ENCODE measurements around the gene MYOCOS.
"Not testable (repeated sequence)": the region's sequence is repeated elsewhere in the genome, so short reads cannot be mapped to it uniquely, and the experiment has no call there.

MYOCOS gene

GRCh38 chr1:171641076-171641864 lies 19.2 kb downstream of the MYOCOS start:
- Mint-ChIP-seq H3K4me1 (ENCODE audit: low read depth) (peaks cover 5% of the 10 kb centered on the region), H3K27ac (no peak overlapping the region), H3K36me3 (ENCODE audit: low read depth) (no peaks in the 10 kb centered on the region), H3K27me3 (ENCODE audit: low read depth) (peaks cover 5% of the 10 kb centered on the region), H3K4me3 (no peak overlapping the region), H3K9me3 (no peaks in the 10 kb centered on the region)

- Mint-ChIP-seq H3K27ac (no peak overlapping the region), H3K27me3 (ENCODE audit: low read depth) (peaks cover 5% of the 10 kb centered on the region), H3K36me3 (ENCODE audit: low read depth) (no peaks in the 10 kb centered on the region), H3K9me3 (no peaks in the 10 kb centered on the region), H3K4me3 (no peak overlapping the region), H3K4me1 (ENCODE audit: low read depth) (peaks cover 5% of the 10 kb centered on the region)
Observed at GRCh38 chr1:171642197-171642596, 20.2 kb downstream of the MYOCOS start.

GRCh38 chr1:171643156-171643555 lies 21.1 kb downstream of the MYOCOS start:
- Mint-ChIP-seq H3K36me3 (ENCODE audit: low read depth) (no peaks in the 10 kb centered on the region), H3K9me3 (no peaks in the 10 kb centered on the region), H3K4me1 (ENCODE audit: low read depth) (peaks cover 5% of the 10 kb centered on the region), H3K27me3 (ENCODE audit: low read depth) (peaks cover 5% of the 10 kb centered on the region), H3K27ac (no peak overlapping the region), H3K4me3 (no peak overlapping the region)

- Mint-ChIP-seq H3K36me3 (ENCODE audit: low read depth) (no peaks in the 10 kb centered on the region), H3K9me3 (no peaks in the 10 kb centered on the region), H3K27me3 (ENCODE audit: low read depth) (peaks cover 6% of the 10 kb centered on the region), H3K27ac (no peak overlapping the region), H3K4me3 (no peak overlapping the region), H3K4me1 (ENCODE audit: low read depth) (peaks cover 5% of the 10 kb centered on the region)
Observed at GRCh38 chr1:171644805-171645483, 22.9 kb downstream of the MYOCOS start.

- Mint-ChIP-seq H3K36me3 (ENCODE audit: low read depth) (no peaks in the 10 kb centered on the region), H3K4me3 (no peak overlapping the region), H3K27me3 (ENCODE audit: low read depth) (peaks cover 10% of the 10 kb centered on the region)
Observed at GRCh38 chr1:171645553-171646248, 23.7 kb downstream of the MYOCOS start.

GRCh38 chr1:171646249-171646560 lies 24.2 kb downstream of the MYOCOS start:
- H3K27ac Mint-ChIP-seq: no peak overlapping the region
- H3K36me3 Mint-ChIP-seq (ENCODE audit: low read depth): no peaks in the 10 kb centered on the region
- peaks cover 5% of the 10 kb centered on the region for H3K4me1 Mint-ChIP-seq (ENCODE audit: low read depth)
- no peaks in the 10 kb centered on the region for H3K9me3 Mint-ChIP-seq
- H3K27me3 Mint-ChIP-seq (ENCODE audit: low read depth): peaks cover 15% of the 10 kb centered on the region
- no peak overlapping the region for H3K4me3 Mint-ChIP-seq

More at GRCh38 chr1:171645553-171646248, 23.7 kb downstream of the MYOCOS start:
- Mint-ChIP-seq H3K4me1 (ENCODE audit: low read depth) (peaks cover 5% of the 10 kb centered on the region), H3K9me3 (no peaks in the 10 kb centered on the region), H3K27ac (no peak overlapping the region)

- Mint-ChIP-seq H3K4me3 (no peak within 1 kb of the TSS), H3K9me3 (no peaks in the 10 kb centered on the region), H3K4me1 (ENCODE audit: low read depth) (peaks cover 6% of the 10 kb centered on the region), H3K27me3 (ENCODE audit: low read depth) (peaks cover 30% of the 10 kb centered on the region), H3K36me3 (ENCODE audit: low read depth) (no peaks in the 10 kb centered on the region), H3K27ac (no peak within 1 kb of the TSS)
Observed at GRCh38 chr1:171652234-171652822, 30.3 kb downstream of the MYOCOS start, which contains the start of gene MYOC. Gene MYOC, minus strand, starts transcription at chr1:171652688. Its CDS starts 77 bp downstream, at chr1:171652611.

GRCh38 chr1:171653796-171654195 lies 31.8 kb downstream of the MYOCOS start:
- Mint-ChIP-seq H3K9me3 (no peaks in the 10 kb centered on the region), H3K36me3 (ENCODE audit: low read depth) (no peaks in the 10 kb centered on the region), H3K4me3 (no peak overlapping the region), H3K27me3 (ENCODE audit: low read depth) (peaks cover 34% of the 10 kb centered on the region), H3K4me1 (ENCODE audit: low read depth) (peaks cover 6% of the 10 kb centered on the region), H3K27ac (no peak overlapping the region)

GRCh38 chr1:171654201-171654941 lies 32.3 kb downstream of the MYOCOS start:
- no peak overlapping the region for H3K4me3 Mint-ChIP-seq
- H3K9me3 Mint-ChIP-seq: no peaks in the 10 kb centered on the region
- H3K27ac Mint-ChIP-seq: no peak overlapping the region
- no peaks in the 10 kb centered on the region for H3K36me3 Mint-ChIP-seq (ENCODE audit: low read depth)
- peaks cover 6% of the 10 kb centered on the region for H3K4me1 Mint-ChIP-seq (ENCODE audit: low read depth)
- peaks cover 34% of the 10 kb centered on the region for H3K27me3 Mint-ChIP-seq (ENCODE audit: low read depth)

- H3K36me3 Mint-ChIP-seq (ENCODE audit: low read depth): no peaks in the 10 kb centered on the region
- H3K4me3 Mint-ChIP-seq: peak overlapping the region; percentile 29
- peaks cover 6% of the 10 kb centered on the region for H3K4me1 Mint-ChIP-seq (ENCODE audit: low read depth)
- H3K9me3 Mint-ChIP-seq: no peaks in the 10 kb centered on the region
- no peak overlapping the region for H3K27ac Mint-ChIP-seq
- peaks cover 32% of the 10 kb centered on the region for H3K27me3 Mint-ChIP-seq (ENCODE audit: low read depth)
Observed at GRCh38 chr1:171654942-171655745, 33.1 kb downstream of the MYOCOS start.

- H3K27ac Mint-ChIP-seq: no peak overlapping the region
- peak overlapping the region; percentile 29 for H3K4me3 Mint-ChIP-seq
Observed at GRCh38 chr1:171655746-171656116, 33.7 kb downstream of the MYOCOS start.

GRCh38 chr1:171656206-171656605 lies 34.2 kb downstream of the MYOCOS start:
- H3K27me3 Mint-ChIP-seq (ENCODE audit: low read depth): peaks cover 24% of the 10 kb centered on the region
- not testable (repeated sequence) for H3K4me1 Mint-ChIP-seq (ENCODE audit: low read depth); H3K27ac Mint-ChIP-seq; H3K4me3 Mint-ChIP-seq; H3K9me3 Mint-ChIP-seq; H3K36me3 Mint-ChIP-seq (ENCODE audit: low read depth)

More at GRCh38 chr1:171655746-171656116, 33.7 kb downstream of the MYOCOS start:
- Mint-ChIP-seq H3K9me3 (no peaks in the 10 kb centered on the region), H3K4me1 (ENCODE audit: low read depth) (peaks cover 6% of the 10 kb centered on the region), H3K36me3 (ENCODE audit: low read depth) (no peaks in the 10 kb centered on the region), H3K27me3 (ENCODE audit: low read depth) (peaks cover 29% of the 10 kb centered on the region)

- H3K27ac Mint-ChIP-seq: no peak overlapping the region
- no peaks in the 10 kb centered on the region for H3K9me3 Mint-ChIP-seq
- H3K4me3 Mint-ChIP-seq: no peak overlapping the region
- H3K36me3 Mint-ChIP-seq (ENCODE audit: low read depth): no peaks in the 10 kb centered on the region
- H3K4me1 Mint-ChIP-seq (ENCODE audit: low read depth): no peaks in the 10 kb centered on the region
- H3K27me3 Mint-ChIP-seq (ENCODE audit: low read depth): peaks cover 18% of the 10 kb centered on the region
Observed at GRCh38 chr1:171661076-171661650, 39.1 kb downstream of the MYOCOS start.

Measured in T-helper 1 cell treated with Interleukin-12 subunit alpha and Interleukin-12 subunit beta and Interleukin-4 antibody, amounts not matched to agents 30 μg/mL and 1 μg/mL, for 36 hours (primary cell).